ENCODE data around the gene ZC3H6. TPM values are rescaled to one million over a fixed set of nuclear protein-coding genes. Genes with fewer than 3 reads are reported as not detected.
A peak's percentile ranks its signal among the peaks of the same experiment; 100 is the strongest.

ZC3H6 gene
- total RNA-seq, result 8.8 and 11.7 TPM in 2 replicates
- 4.8 TPM for polyA plus RNA-seq (2012)

GRCh38 chr2:112275311-112275886, at the start of gene ZC3H6:
Gene ZC3H6 (plus strand): TSS chr2:112275597. CDS start chr2:112275995, 398 bp downstream.
- DNase-seq (ENCODE audit: low read depth), result peak; percentile 97

- peak; percentile 69 for DNase-seq (ENCODE audit: low read depth)
Observed at GRCh38 chr2:112229348-112229747, 46.0 kb upstream of the ZC3H6 start.

- DNase-seq (ENCODE audit: low read depth), result no peak
Observed at GRCh38 chr2:112230371-112230770, 45.0 kb upstream of the ZC3H6 start.

GRCh38 chr2:112239862-112240261, 35.5 kb upstream of the ZC3H6 start:
- DNase-seq (ENCODE audit: low read depth), result no peak

- DNase-seq (ENCODE audit: low read depth), result no peak
Observed at GRCh38 chr2:112242384-112242783, 33.0 kb upstream of the ZC3H6 start.

- no peak for DNase-seq (ENCODE audit: low read depth)
Observed at GRCh38 chr2:112243233-112243632, 32.2 kb upstream of the ZC3H6 start.

- DNase-seq (ENCODE audit: low read depth), result no peak
Observed at GRCh38 chr2:112244854-112245253, 30.5 kb upstream of the ZC3H6 start.

- DNase-seq (ENCODE audit: low read depth), result no peak
Observed at GRCh38 chr2:112251271-112251670, 24.1 kb upstream of the ZC3H6 start.

- peak; percentile 5 for DNase-seq (ENCODE audit: low read depth)
Observed at GRCh38 chr2:112253261-112253815, 22.1 kb upstream of the ZC3H6 start.

- peak; percentile 92 for DNase-seq (ENCODE audit: low read depth)
Observed at GRCh38 chr2:112254466-112255240, 20.7 kb upstream of the ZC3H6 start, which contains the start of gene ZC3H8. Gene ZC3H8 (minus strand): TSS chr2:112255042. CDS start chr2:112254981, 61 bp downstream.

GRCh38 chr2:112255875-112256274, 19.5 kb upstream of the ZC3H6 start:
- no peak for DNase-seq (ENCODE audit: low read depth)

GRCh38 chr2:112256654-112257053, 18.7 kb upstream of the ZC3H6 start:
- no peak for DNase-seq (ENCODE audit: low read depth)

- DNase-seq (ENCODE audit: low read depth), result no peak
Observed at GRCh38 chr2:112257575-112257974, 17.8 kb upstream of the ZC3H6 start.

- DNase-seq (ENCODE audit: low read depth), result peak; percentile 79
Observed at GRCh38 chr2:112259509-112260294, 15.7 kb upstream of the ZC3H6 start.

GRCh38 chr2:112260295-112260625, 15.1 kb upstream of the ZC3H6 start:
- no peak for DNase-seq (ENCODE audit: low read depth)

GRCh38 chr2:112262876-112263275, 12.5 kb upstream of the ZC3H6 start:
- no peak for DNase-seq (ENCODE audit: low read depth)

- no peak for DNase-seq (ENCODE audit: low read depth)
Observed at GRCh38 chr2:112268547-112268946, 6.8 kb upstream of the ZC3H6 start.

GRCh38 chr2:112272669-112273068, 2.7 kb upstream of the ZC3H6 start:
- DNase-seq (ENCODE audit: low read depth), result no peak

- no peak for DNase-seq (ENCODE audit: low read depth)
Observed at GRCh38 chr2:112273349-112273748, 2.0 kb upstream of the ZC3H6 start.

- peak; percentile 85 for DNase-seq (ENCODE audit: low read depth)
Observed at GRCh38 chr2:112275887-112276773, 733 bp downstream of the ZC3H6 start.

GRCh38 chr2:112276954-112277353, 1.6 kb downstream of the ZC3H6 start:
- no peak for DNase-seq (ENCODE audit: low read depth)

Data from myocyte (in vitro differentiated cells).